Body of pancreas (tissue), 4 donors: Measurements from ENCODE around the gene CSTPP1.

Experiments
- POLR2A ChIP-seq, 3 donors: fragments of 450-650 bp; IDR thresholded peaks; one replicate each; pipeline ENCODE4 v1.6.1; 2016; ENCODE audit warnings: antibody characterized with exemption in 3 of 3, mild to moderate bottlenecking in 2 of 3
- TF ChIP-seq, protein P1 (sequence below), 7 experiments: fragments of 450-650 bp in 4 of 7; fragments of 200-600 bp in 3 of 7; sonication (generic) in 3 of 7; IDR thresholded peaks; one replicate each; pipeline ENCODE4 v1.5.1; 2016 to 2019; ENCODE audit warnings: antibody characterized with exemption in 7 of 7

DNA sequence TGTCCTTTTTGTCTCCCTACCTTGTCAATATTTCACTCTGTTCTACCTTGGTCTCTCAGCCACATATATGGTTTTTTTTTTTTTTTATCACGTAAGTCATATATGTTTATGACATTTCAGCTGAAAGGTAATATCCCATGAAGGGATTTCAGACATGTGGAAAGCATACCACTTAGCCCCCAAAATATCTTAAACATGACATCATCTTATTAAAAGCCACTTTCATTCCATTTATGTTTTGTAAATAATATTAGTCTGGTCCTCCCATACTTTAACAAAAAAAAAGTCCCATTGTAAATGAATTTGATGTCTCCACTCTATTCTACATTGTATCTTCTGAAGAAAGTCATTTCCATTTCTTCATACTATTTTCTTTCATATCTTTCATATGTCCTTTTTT, 85.4 kb downstream of the CSTPP1 start:
- TF ChIP-seq, protein P1, sequence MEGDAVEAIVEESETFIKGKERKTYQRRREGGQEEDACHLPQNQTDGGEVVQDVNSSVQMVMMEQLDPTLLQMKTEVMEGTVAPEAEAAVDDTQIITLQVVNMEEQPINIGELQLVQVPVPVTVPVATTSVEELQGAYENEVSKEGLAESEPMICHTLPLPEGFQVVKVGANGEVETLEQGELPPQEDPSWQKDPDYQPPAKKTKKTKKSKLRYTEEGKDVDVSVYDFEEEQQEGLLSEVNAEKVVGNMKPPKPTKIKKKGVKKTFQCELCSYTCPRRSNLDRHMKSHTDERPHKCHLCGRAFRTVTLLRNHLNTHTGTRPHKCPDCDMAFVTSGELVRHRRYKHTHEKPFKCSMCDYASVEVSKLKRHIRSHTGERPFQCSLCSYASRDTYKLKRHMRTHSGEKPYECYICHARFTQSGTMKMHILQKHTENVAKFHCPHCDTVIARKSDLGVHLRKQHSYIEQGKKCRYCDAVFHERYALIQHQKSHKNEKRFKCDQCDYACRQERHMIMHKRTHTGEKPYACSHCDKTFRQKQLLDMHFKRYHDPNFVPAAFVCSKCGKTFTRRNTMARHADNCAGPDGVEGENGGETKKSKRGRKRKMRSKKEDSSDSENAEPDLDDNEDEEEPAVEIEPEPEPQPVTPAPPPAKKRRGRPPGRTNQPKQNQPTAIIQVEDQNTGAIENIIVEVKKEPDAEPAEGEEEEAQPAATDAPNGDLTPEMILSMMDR (IDR thresholded peaks at IDR 0.05), result no peak
- no peak for TF ChIP-seq POLR2A (IDR thresholded peaks at IDR 0.05)
